NCI-H1417 treated with DMSO at 0.1 percent for 48 hours (cell line): ENCODE data around the gene PRPF19.
A peak's percentile ranks its signal among the peaks of the same experiment; 100 is the strongest.

ENCODE experiments used
- DNase-seq: peaks from one replicate; lab custom pipeline; 2025; lab: John Stamatoyannopoulos, UW

Gene PRPF19

GRCh38 chr11:60841797-60842667 lies 64.4 kb downstream of the PRPF19 start, which contains the start of gene CCDC86:
Gene CCDC86, plus strand, starts transcription at chr11:60842113. Its CDS starts 12 bp downstream, at chr11:60842125.
- peak; percentile 77 for DNase-seq
